Measurements from ENCODE around the gene MYRFL.

GRCh38 chr12:69919495-69919894 is 94.5 kb downstream of the MYRFL start:
- TF ChIP-seq, protein P1, sequence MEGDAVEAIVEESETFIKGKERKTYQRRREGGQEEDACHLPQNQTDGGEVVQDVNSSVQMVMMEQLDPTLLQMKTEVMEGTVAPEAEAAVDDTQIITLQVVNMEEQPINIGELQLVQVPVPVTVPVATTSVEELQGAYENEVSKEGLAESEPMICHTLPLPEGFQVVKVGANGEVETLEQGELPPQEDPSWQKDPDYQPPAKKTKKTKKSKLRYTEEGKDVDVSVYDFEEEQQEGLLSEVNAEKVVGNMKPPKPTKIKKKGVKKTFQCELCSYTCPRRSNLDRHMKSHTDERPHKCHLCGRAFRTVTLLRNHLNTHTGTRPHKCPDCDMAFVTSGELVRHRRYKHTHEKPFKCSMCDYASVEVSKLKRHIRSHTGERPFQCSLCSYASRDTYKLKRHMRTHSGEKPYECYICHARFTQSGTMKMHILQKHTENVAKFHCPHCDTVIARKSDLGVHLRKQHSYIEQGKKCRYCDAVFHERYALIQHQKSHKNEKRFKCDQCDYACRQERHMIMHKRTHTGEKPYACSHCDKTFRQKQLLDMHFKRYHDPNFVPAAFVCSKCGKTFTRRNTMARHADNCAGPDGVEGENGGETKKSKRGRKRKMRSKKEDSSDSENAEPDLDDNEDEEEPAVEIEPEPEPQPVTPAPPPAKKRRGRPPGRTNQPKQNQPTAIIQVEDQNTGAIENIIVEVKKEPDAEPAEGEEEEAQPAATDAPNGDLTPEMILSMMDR (IDR thresholded peaks at IDR 0.05; ENCODE audit: poor library complexity, severe bottlenecking) = no peak
- TF ChIP-seq TAF1 (IDR thresholded peaks at IDR 0.05; ENCODE audit: low read depth) (no peak), RAD21 (conservative IDR thresholded peaks at IDR 0.05) (no peak), EZH2 (IDR thresholded peaks at IDR 0.05; ENCODE audit: borderline replicate concordance, insufficient read depth, low read length, poor library complexity, severe bottlenecking) (no peak), POLR2AphosphoS5 (IDR thresholded peaks at IDR 0.05) (no peak), EP300 (conservative IDR thresholded peaks at IDR 0.05; ENCODE audit: poor library complexity, severe bottlenecking) (no peak), SMC3 (conservative IDR thresholded peaks at IDR 0.05; ENCODE audit: poor library complexity) (no peak)
